Activated naive CD4-positive, alpha-beta T cell (primary cell): ENCODE data around the gene GLRA3.
"Not testable (repeated sequence)": the region's sequence is repeated elsewhere in the genome, so short reads cannot be mapped to it uniquely, and the experiment has no call there.

ENCODE experiments used
- DNase-seq, 4 experiments: peaks; one replicate each; lab custom pipeline; 2025; lab: John Stamatoyannopoulos, UW

GLRA3 gene

GRCh38 chr4:174808836-174809235, 20.2 kb downstream of the GLRA3 start:
- no peak for DNase-seq

GRCh38 chr4:174808119-174808518, 20.9 kb downstream of the GLRA3 start:
- no peak for DNase-seq

- no peak for DNase-seq
Observed at GRCh38 chr4:174805746-174806145, 23.3 kb downstream of the GLRA3 start.

GRCh38 chr4:174794543-174795094, 34.4 kb downstream of the GLRA3 start:
- no peak for DNase-seq

GRCh38 chr4:174789657-174790056, 39.4 kb downstream of the GLRA3 start:
- DNase-seq: no peak

GRCh38 chr4:174778274-174778986, 50.6 kb downstream of the GLRA3 start:
- DNase-seq: not testable (repeated sequence)

GRCh38 chr4:174775366-174775765, 53.7 kb downstream of the GLRA3 start:
- no peak for DNase-seq

GRCh38 chr4:174764105-174764729, 64.8 kb downstream of the GLRA3 start:
- no peak for DNase-seq

GRCh38 chr4:174763454-174764104, 65.5 kb downstream of the GLRA3 start:
- DNase-seq: no peak

GRCh38 chr4:174761451-174761850, 67.6 kb downstream of the GLRA3 start:
- DNase-seq: no peak

GRCh38 chr4:174757736-174758135, 71.3 kb downstream of the GLRA3 start:
- DNase-seq: no peak

GRCh38 chr4:174753021-174753420, 76.0 kb downstream of the GLRA3 start:
- DNase-seq: no peak

- no peak for DNase-seq
Observed at GRCh38 chr4:174752026-174752425, 77.0 kb downstream of the GLRA3 start.

- no peak for DNase-seq
Observed at GRCh38 chr4:174749091-174749490, 80.0 kb downstream of the GLRA3 start.

- DNase-seq: no peak
Observed at GRCh38 chr4:174746710-174747109, 82.3 kb downstream of the GLRA3 start.

GRCh38 chr4:174742561-174742960, 86.5 kb downstream of the GLRA3 start:
- no peak for DNase-seq

GRCh38 chr4:174739576-174739975, 89.5 kb downstream of the GLRA3 start:
- no peak for DNase-seq

- no peak for DNase-seq
Observed at GRCh38 chr4:174734181-174734580, 94.9 kb downstream of the GLRA3 start.

- no peak for DNase-seq
Observed at GRCh38 chr4:174717828-174718227, 111.2 kb downstream of the GLRA3 start.

- no peak for DNase-seq
Observed at GRCh38 chr4:174716986-174717770, 111.9 kb downstream of the GLRA3 start.

GRCh38 chr4:174714393-174715211, 114.4 kb downstream of the GLRA3 start:
- DNase-seq: no peak
